Epidermal melanocyte (primary cell): Measurements from ENCODE around the gene CASKIN2.

Experiments used
- DNase-seq: peaks from one replicate; pipeline ENCODE4 v3.0.0; 2011; ENCODE audit warnings: low spot score; ENCODE audit not compliant: insufficient read length

The CASKIN2 gene

GRCh38 chr17:75505152-75505409 lies 10.3 kb downstream of the CASKIN2 start:
- no peak for DNase-seq

- no peak for DNase-seq
Measured at GRCh38 chr17:75504347-75505151, 10.8 kb downstream of the CASKIN2 start.

- DNase-seq: no peak
Measured at GRCh38 chr17:75503976-75504346, 11.4 kb downstream of the CASKIN2 start.

- no peak for DNase-seq
Measured at GRCh38 chr17:75503337-75503950, 11.9 kb downstream of the CASKIN2 start.

GRCh38 chr17:75502721-75503329 lies 12.5 kb downstream of the CASKIN2 start:
- DNase-seq: no peak

GRCh38 chr17:75502072-75502720 lies 13.1 kb downstream of the CASKIN2 start:
- DNase-seq: no peak

GRCh38 chr17:75501378-75502071 lies 13.8 kb downstream of the CASKIN2 start:
- no peak for DNase-seq

GRCh38 chr17:75500419-75501216 lies 14.7 kb downstream of the CASKIN2 start:
- DNase-seq: no peak

- DNase-seq: no peak
Measured at GRCh38 chr17:75499313-75500022, 15.9 kb downstream of the CASKIN2 start.

- no peak for DNase-seq
Measured at GRCh38 chr17:75498726-75499213, 16.6 kb downstream of the CASKIN2 start.

- DNase-seq: no peak
Measured at GRCh38 chr17:75498039-75498725, 17.2 kb downstream of the CASKIN2 start.

- DNase-seq: no peak
Measured at GRCh38 chr17:75496005-75496404, 19.3 kb downstream of the CASKIN2 start.

GRCh38 chr17:75494326-75494877 lies 20.9 kb downstream of the CASKIN2 start:
- DNase-seq: no peak

GRCh38 chr17:75493476-75494129 lies 21.7 kb downstream of the CASKIN2 start:
- DNase-seq: no peak

GRCh38 chr17:75492555-75493168 lies 22.7 kb downstream of the CASKIN2 start:
- DNase-seq: no peak

GRCh38 chr17:75491680-75492079 lies 23.7 kb downstream of the CASKIN2 start:
- DNase-seq: no peak

GRCh38 chr17:75490953-75491649 lies 24.2 kb downstream of the CASKIN2 start:
- DNase-seq: no peak
